HT1080 (cell line): Measurements from ENCODE around the gene IGF2BP1. TPM values are rescaled to one million over a fixed set of nuclear protein-coding genes. Genes with fewer than 3 reads are reported as not detected.
A peak's percentile ranks its signal among the peaks of the same experiment; 100 is the strongest.

ENCODE experiments used
- DNase-seq: peaks from one replicate; pipeline ENCODE4 v3.0.0-alpha.2; 2015; ENCODE audit warnings: low read depth
- polyA plus RNA-seq, 2 experiments: library from polyadenylated mRNA; depleted of rRNA; stranded (reverse); fragments of >200 nt; gene quantifications; 2 replicates each; pipeline ENCODE4 v1.2.3, GENCODE V29; 2015
- total RNA-seq: library from RNA; depleted of rRNA; stranded (reverse); fragments of >200 nt; shearing (Covaris generic); gene quantifications from 2 replicates; pipeline ENCODE4 v1.2.3, GENCODE V29; 2014; rRNA removed

The IGF2BP1 gene
- 18.5 and 18.6 TPM in 2 replicates for total RNA-seq
- 10.5 and 12.1 TPM in 2 replicates for polyA plus RNA-seq (2015; cell fraction: cytosol; rRNA removed)
- polyA plus RNA-seq (2015; cell fraction: nucleus; rRNA removed): 34.4 and 34.5 TPM in 2 replicates

- DNase-seq: peak; percentile 80
Observed at GRCh38 chr17:48997103-48997826, at the start of gene IGF2BP1. Gene IGF2BP1 (plus strand): TSS chr17:48997385. CDS start chr17:48997746, 361 bp downstream.

DNA sequence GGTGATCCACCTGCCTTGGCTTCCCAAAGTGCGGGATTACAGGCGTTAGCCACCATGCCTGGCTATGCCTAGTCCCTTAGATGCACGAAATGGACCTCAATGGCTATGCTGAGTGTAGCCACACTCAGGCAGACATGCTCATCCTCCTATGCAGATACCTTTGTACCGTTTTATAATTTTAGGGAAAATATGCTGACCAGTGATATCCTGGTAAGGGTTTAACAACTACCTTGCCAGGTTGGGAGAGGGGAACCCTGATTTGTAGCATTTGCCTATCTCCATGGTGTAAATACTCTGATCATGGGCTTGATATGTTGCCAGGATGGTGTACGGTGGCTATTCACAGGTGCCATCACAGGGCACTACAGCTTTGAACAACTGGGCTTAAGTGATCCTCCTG lies 45.6 kb upstream of the IGF2BP1 start:
- no peak for DNase-seq

DNA sequence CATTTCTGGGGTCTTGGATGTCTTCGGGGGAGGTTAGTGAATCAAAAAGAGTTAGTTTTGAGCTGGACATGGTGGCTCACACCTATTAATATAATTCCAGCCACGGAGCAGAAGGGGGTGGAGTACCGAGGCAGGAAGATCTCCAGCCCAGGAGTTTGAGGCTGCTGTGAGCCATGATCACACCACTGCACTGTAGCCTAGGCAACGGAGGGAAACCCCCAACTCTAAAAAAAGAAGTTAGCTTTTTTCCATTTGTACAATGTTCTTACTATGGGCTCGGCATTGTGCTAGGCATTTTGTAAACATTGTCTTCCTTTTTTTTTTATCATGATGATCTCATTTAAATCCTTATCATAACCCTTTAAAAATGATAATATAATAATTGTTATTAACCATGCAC lies 44.3 kb upstream of the IGF2BP1 start:
- no peak for DNase-seq

DNA sequence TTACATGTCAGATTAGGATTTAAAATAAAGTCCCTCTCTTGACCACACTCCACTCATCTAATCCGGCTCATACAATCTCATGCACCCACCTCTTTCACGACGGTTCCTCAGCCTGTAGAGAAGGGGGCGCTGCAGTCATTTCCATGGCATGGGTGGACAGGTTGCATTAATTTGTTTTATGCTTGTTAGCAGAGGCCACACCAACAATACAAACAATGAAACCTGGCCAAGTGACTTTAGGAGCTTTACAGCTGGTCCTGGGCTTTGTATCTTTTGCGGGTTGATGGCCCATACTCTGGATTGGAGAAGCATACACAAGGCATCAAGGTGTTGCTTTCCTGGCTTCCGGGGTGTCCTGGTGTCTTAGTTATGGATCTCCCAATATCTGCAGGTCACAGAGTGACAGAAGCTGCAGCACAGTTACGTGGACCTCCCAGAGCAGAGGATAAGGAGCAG lies 42.9 kb upstream of the IGF2BP1 start:
- DNase-seq: peak; percentile 44

DNA sequence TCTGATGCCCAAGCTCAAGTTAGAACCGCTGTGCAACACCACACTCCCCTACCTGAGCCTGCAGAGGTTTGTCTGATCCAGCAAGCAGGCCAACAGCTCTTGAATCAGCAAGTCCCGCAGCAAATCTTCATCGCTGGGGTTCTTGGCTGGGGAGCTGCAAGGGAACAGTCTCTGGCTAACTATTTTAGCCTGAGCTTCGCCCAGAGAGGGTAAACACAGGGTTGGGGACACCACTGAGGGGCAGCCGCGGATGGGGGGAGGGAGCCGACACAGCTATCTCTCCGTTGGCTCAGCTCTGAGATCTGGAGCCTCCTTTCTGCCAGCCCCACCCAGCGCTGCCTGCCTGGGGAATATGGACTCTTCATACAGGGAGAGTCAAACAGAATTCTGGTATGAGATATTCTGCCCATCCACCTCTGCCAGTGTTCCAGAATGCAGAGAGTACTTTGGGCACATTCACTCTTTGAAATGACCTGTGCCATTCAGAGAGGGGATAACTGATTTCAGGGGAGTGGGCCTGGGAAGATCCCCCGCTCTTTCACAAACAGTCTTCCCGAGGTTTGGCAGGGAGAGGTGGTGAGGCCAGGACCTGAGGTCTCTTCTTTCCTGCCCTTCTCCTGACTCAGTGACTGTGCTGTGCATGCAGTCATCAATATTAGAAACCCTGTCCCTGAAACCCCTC lies 36.2 kb upstream of the IGF2BP1 start:
- no peak for DNase-seq

DNA sequence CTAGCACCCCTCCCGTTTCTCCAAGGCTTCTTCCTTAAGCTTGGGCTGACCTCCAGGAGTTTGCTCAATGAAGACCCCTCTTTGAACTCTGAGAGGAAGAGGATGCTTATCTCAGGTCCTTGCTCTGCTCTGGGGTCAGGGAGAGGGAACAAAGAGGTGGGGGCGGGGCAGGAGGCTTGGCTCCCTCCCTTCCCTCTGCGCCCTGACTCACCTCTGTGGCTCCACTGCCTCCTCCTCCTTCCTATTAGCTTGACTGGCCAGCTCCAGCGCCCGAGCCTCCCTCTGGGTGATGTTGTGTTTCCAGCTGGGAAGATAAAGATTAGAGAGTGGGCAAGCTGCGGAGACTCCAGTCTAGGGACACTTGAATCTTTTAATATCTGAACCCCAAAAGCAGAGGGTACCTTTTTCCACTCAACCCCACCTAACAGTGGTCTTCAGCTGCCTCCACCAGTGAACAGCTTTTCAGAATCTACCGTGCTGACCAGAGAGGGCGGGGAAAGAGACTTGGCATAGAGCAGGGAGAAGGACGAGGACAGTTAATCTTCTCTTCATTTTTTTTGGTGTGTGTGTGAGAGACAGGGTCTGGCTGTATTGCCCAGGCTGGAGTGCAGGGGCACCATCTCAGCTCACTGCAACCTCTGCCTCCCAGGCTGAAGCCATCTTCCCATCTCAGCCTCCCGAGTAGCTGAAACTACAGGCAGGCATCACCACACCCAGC lies 35.5 kb upstream of the IGF2BP1 start:
- peak; percentile 83 for DNase-seq

GRCh38 chr17:48970224-48970623 lies 27.0 kb upstream of the IGF2BP1 start:
- no peak for DNase-seq

DNA sequence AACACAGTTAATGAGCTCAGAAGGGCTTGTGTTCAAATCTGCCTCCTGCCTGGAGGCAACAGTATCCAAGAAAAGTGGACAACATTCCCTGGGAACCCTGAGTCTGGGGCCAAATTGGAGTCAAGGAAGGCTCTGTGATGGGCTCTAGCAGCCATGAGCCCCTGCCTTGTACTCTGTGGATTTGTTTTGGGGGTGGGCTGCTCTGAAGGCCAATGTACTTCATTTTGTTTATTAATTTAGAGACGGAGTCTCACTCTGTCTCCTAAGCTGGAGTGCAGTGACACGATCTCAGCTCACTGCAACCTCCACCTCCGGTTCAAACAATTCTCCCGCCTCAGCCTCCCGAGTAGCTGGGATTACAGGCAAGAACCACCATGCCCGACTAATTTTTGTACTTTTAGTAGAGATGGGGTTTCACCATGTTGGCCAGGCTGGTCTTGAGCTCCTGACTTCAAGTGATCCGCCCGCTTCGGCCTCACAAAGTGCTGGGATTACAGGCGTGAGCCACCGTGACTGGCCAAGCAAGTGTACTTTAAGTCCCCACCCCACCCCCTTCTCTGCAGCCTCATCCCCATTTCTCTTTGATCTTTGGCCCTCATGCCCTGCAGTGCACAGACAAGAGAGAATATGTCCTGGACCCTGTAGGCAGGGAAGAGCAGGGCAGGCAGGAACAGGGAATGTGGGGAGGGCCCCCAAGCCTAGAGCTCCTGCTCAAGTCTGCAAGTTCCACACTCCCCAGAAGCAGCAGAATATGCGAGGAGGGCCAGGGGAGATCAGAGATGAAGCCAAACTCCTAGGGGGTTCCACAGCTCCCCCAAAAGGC lies 26.1 kb upstream of the IGF2BP1 start:
- DNase-seq: no peak

- no peak for DNase-seq
Observed at GRCh38 chr17:48972749-48973097, 24.5 kb upstream of the IGF2BP1 start.

DNA sequence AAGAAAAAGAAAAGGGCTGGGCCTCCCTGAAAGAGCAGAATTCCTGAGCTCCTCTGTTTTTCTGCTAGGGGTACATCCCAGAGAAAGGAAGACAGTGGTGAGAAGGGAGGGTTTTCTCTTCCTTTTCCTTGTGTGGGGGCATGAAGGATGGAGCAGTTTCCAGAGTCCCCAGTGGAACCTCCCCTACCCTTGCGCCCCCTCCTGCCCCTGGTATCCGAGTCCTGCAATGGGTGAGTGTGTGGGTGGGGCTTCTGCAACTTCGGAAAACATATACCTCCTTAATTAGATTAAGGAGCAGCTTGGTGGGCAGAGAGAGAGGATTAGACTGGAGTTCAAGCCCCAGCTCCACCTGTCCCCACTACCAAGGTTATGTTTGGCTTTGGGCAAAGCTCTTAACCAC lies 23.4 kb upstream of the IGF2BP1 start:
- DNase-seq: no peak

- DNase-seq: no peak
Observed at GRCh38 chr17:48981927-48982539, 15.2 kb upstream of the IGF2BP1 start.

- DNase-seq: no peak
Observed at GRCh38 chr17:48985436-48986245, 11.5 kb upstream of the IGF2BP1 start.

GRCh38 chr17:48989100-48989499 lies 8.1 kb upstream of the IGF2BP1 start:
- DNase-seq: no peak

- no peak for DNase-seq
Observed at GRCh38 chr17:48990882-48991357, 6.3 kb upstream of the IGF2BP1 start.

DNA sequence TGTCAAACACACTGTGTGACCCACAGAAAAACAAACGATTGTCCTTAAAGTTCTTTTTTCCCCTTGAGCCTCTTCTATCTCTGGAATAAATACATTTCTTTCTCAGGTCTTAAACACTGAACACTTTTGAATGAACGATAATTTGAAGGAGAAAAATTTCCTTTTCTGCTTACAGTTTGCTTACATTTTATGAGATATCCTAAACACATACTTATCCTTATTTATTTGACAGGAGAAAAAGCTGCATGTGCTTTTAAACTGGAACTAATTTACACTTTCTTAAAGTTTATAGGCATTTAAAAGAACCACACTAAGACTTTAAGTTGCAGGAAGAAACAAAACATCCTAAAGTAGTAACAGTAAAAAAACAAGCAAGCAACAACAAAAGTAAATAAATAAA lies 4.7 kb upstream of the IGF2BP1 start:
- DNase-seq: no peak

DNA sequence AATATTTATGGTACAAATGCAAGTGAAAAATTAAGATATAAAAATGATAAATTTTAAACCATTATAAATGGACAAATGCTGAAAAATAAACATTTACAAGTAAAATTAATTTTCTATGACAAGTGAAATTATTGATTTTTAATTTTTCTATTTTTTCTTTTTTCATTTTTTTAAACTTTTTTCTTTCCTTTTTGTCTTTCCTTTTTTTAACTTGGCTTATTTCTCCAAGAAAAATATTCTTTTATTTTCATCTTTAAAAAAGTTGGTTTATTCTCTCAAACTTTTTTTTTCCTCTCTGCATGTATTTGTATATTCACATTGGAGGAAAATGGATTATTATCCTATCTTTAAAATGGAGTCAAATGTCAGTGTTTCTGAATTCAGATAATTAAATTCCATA lies 3.9 kb upstream of the IGF2BP1 start:
- DNase-seq: no peak

DNA sequence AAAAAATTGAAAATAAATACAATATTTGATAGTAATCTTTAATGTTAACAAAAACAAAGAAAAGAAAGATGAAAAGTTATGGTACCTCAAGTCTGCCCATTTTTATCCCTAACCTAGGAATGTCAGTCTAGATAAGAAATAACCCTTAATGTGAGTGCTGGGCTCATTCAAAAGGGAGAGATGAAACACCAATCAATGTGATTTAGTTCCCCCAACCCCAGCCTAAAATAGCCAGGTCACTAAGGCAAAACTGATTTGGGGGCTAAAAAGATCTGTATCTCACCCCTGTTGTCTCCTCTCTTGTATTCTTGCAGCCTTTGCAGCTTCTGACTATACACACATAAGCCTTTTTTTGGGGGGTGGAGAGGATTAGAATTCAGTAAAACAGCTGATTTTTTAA lies 3.2 kb upstream of the IGF2BP1 start:
- no peak for DNase-seq

GRCh38 chr17:48994549-48995303 lies 2.5 kb upstream of the IGF2BP1 start:
- DNase-seq: no peak
